Glomerular visceral epithelial cell (primary cell): Measurements from ENCODE around the gene GSG1L.

Experiments used
- DNase-seq: peaks from one replicate; pipeline ENCODE4 v3.0.0-alpha.2; 2016; ENCODE audit errors: extremely low spot score

Gene GSG1L

GRCh38 chr16:27774779-27775178 lies 288.7 kb downstream of the GSG1L start:
- DNase-seq: no peak

- DNase-seq: no peak
Measured at GRCh38 chr16:27773344-27773743, 290.2 kb downstream of the GSG1L start.

GRCh38 chr16:27772093-27772825 lies 291.3 kb downstream of the GSG1L start:
- no peak for DNase-seq

- no peak for DNase-seq
Measured at GRCh38 chr16:27771201-27771910, 292.2 kb downstream of the GSG1L start.

GRCh38 chr16:27770271-27771196 lies 293.0 kb downstream of the GSG1L start:
- DNase-seq: no peak

GRCh38 chr16:27769561-27770255 lies 293.8 kb downstream of the GSG1L start:
- peak; percentile 96 for DNase-seq

- no peak for DNase-seq
Measured at GRCh38 chr16:27768651-27769272, 294.8 kb downstream of the GSG1L start.

GRCh38 chr16:27767971-27768591 lies 295.4 kb downstream of the GSG1L start:
- no peak for DNase-seq

- DNase-seq: no peak
Measured at GRCh38 chr16:27767081-27767480, 296.4 kb downstream of the GSG1L start.

- DNase-seq: no peak
Measured at GRCh38 chr16:27766236-27766925, 297.1 kb downstream of the GSG1L start.

GRCh38 chr16:27764869-27765675 lies 298.4 kb downstream of the GSG1L start:
- no peak for DNase-seq

- no peak for DNase-seq
Measured at GRCh38 chr16:27764427-27764826, 299.1 kb downstream of the GSG1L start.

- DNase-seq: peak; percentile 90
Measured at GRCh38 chr16:27762441-27762840, 301.1 kb downstream of the GSG1L start.

- DNase-seq: peak; percentile 96
Measured at GRCh38 chr16:27761816-27762215, 301.7 kb downstream of the GSG1L start.

- no peak for DNase-seq
Measured at GRCh38 chr16:27760789-27761176, 302.7 kb downstream of the GSG1L start.

- DNase-seq: no peak
Measured at GRCh38 chr16:27759967-27760788, 303.3 kb downstream of the GSG1L start.

- DNase-seq: peak; percentile 30
Measured at GRCh38 chr16:27759301-27759871, 304.1 kb downstream of the GSG1L start.

- no peak for DNase-seq
Measured at GRCh38 chr16:27758544-27758943, 305.0 kb downstream of the GSG1L start.
